ENCODE results near the gene ARL6IP6. TPM values are rescaled to one million over a fixed set of nuclear protein-coding genes. Genes with fewer than 3 reads are reported as not detected.

Gene ARL6IP6
- total and polyA plus RNA-seq, 10 of the 15 experiments (the other 5 are each of a cell fraction or from before 2014, with no cell fraction given) = 15.8 to 87.3 (median 28.4) TPM

Other genes starting within 250 kb of the ARL6IP6 start
- 123 and 139 TPM in 2 replicates for gene PRPF40A, start 1.2 kb upstream of the ARL6IP6 start, total RNA-seq (2014; rRNA removed)
- 159 and 164 TPM in 2 replicates for gene PRPF40A, start 1.2 kb upstream of the ARL6IP6 start, total RNA-seq (2014; rRNA removed; fragmentation: Illumina TruSeq; extraction: Trizol)
- 145 and 151 TPM in 2 replicates for gene PRPF40A, start 1.2 kb upstream of the ARL6IP6 start, total RNA-seq (2021)
- 145 and 175 TPM in 2 replicates for gene PRPF40A, start 1.2 kb upstream of the ARL6IP6 start, polyA plus RNA-seq (2011; rRNA removed)
- 143 and 160 TPM in 2 replicates for gene PRPF40A, start 1.2 kb upstream of the ARL6IP6 start, polyA plus RNA-seq (2014; fragmentation: Illumina TruSeq; extraction: Trizol)
- 100 to 1,000 TPM in 1 of 2 experiments, 10 to 100 TPM in 1; 97.8 to 117 TPM for gene PRPF40A, start 1.2 kb upstream of the ARL6IP6 start, polyA plus RNA-seq (2014; fragmentation: Nextera tagmentation; extraction: Ambion mirVana)
- 90.8 and 131 TPM in 2 replicates for gene PRPF40A, start 1.2 kb upstream of the ARL6IP6 start, polyA plus RNA-seq (2014; rRNA removed)
- gene PRPF40A, start 1.2 kb upstream of the ARL6IP6 start, polyA plus RNA-seq (2016; fragmentation: Nextera tagmentation; extraction: Ambion mirVana) = 100 to 1,000 TPM; 189 to 197 TPM